ENCODE measurements around the gene RBM14.
"Not testable (repeated sequence)": the region's sequence is repeated elsewhere in the genome, so short reads cannot be mapped to it uniquely, and the experiment has no call there.

Gene RBM14

GRCh38 chr11:66616379-66617154 lies at the start of gene RBM14:
RBM14 (plus strand) TSS chr11:66616630; CDS start chr11:66616721, 91 bp downstream.
- in situ Hi-C loops (cut with MboI; ENCODE audit: low pct_unique_long_range_greater_than_20kb, low sequenced_read_pairs): no loop called here
- DNase-seq: peak; percentile 98

GRCh38 chr11:66567787-66568123 lies 48.7 kb upstream of the RBM14 start:
- in situ Hi-C loops (cut with MboI; ENCODE audit: low pct_unique_long_range_greater_than_20kb, low sequenced_read_pairs): no loop called here
- DNase-seq: no peak

GRCh38 chr11:66568124-66568916 lies 48.1 kb upstream of the RBM14 start, which contains the start of gene CTSF:
CTSF (minus strand) TSS chr11:66568606; CDS start chr11:66568486, 120 bp downstream.
- DNase-seq: peak; percentile 68
- in situ Hi-C loops (cut with MboI; ENCODE audit: low pct_unique_long_range_greater_than_20kb, low sequenced_read_pairs): no loop called here

- in situ Hi-C loops (cut with MboI; ENCODE audit: low pct_unique_long_range_greater_than_20kb, low sequenced_read_pairs): no loop called here
- no peak for DNase-seq
Observed at GRCh38 chr11:66569076-66569475, 47.4 kb upstream of the RBM14 start.

- DNase-seq: no peak
- in situ Hi-C loops (cut with MboI; ENCODE audit: low pct_unique_long_range_greater_than_20kb, low sequenced_read_pairs): no loop called here
Observed at GRCh38 chr11:66570079-66570849, 46.2 kb upstream of the RBM14 start.

- in situ Hi-C loops (cut with MboI; ENCODE audit: low pct_unique_long_range_greater_than_20kb, low sequenced_read_pairs): no loop called here
Observed at GRCh38 chr11:66570850-66571180, 45.6 kb upstream of the RBM14 start.

GRCh38 chr11:66579017-66579606 lies 37.3 kb upstream of the RBM14 start:
- in situ Hi-C loops (cut with MboI; ENCODE audit: low pct_unique_long_range_greater_than_20kb, low sequenced_read_pairs): no loop called here
- peak; percentile 83 for DNase-seq

More at GRCh38 chr11:66570850-66571180, 45.6 kb upstream of the RBM14 start:
- DNase-seq: no peak

GRCh38 chr11:66580803-66581202 lies 35.6 kb upstream of the RBM14 start:
- in situ Hi-C loops (cut with MboI; ENCODE audit: low pct_unique_long_range_greater_than_20kb, low sequenced_read_pairs): no loop called here
- no peak for DNase-seq

- DNase-seq: no peak
- in situ Hi-C loops (cut with MboI; ENCODE audit: low pct_unique_long_range_greater_than_20kb, low sequenced_read_pairs): no loop called here
Observed at GRCh38 chr11:66581261-66581660, 35.2 kb upstream of the RBM14 start.

GRCh38 chr11:66582565-66583147 lies 33.8 kb upstream of the RBM14 start:
- in situ Hi-C loops (cut with MboI; ENCODE audit: low pct_unique_long_range_greater_than_20kb, low sequenced_read_pairs); DNase-seq: not testable (repeated sequence)

- DNase-seq; in situ Hi-C loops (cut with MboI; ENCODE audit: low pct_unique_long_range_greater_than_20kb, low sequenced_read_pairs): not testable (repeated sequence)
Observed at GRCh38 chr11:66585447-66585846, 31.0 kb upstream of the RBM14 start.

GRCh38 chr11:66586136-66586535 lies 30.3 kb upstream of the RBM14 start:
- in situ Hi-C loops (cut with MboI; ENCODE audit: low pct_unique_long_range_greater_than_20kb, low sequenced_read_pairs): no loop called here
- DNase-seq: no peak

GRCh38 chr11:66589315-66589714 lies 27.1 kb upstream of the RBM14 start:
- in situ Hi-C loops (cut with MboI; ENCODE audit: low pct_unique_long_range_greater_than_20kb, low sequenced_read_pairs); DNase-seq: not testable (repeated sequence)

- no peak for DNase-seq
- in situ Hi-C loops (cut with MboI; ENCODE audit: low pct_unique_long_range_greater_than_20kb, low sequenced_read_pairs): no loop called here
Observed at GRCh38 chr11:66589996-66590675, 26.3 kb upstream of the RBM14 start.

GRCh38 chr11:66591175-66591574 lies 25.3 kb upstream of the RBM14 start:
- DNase-seq: no peak
- in situ Hi-C loops (cut with MboI; ENCODE audit: low pct_unique_long_range_greater_than_20kb, low sequenced_read_pairs): no loop called here

- peak; percentile 96 for DNase-seq
- in situ Hi-C loops (cut with MboI; ENCODE audit: low pct_unique_long_range_greater_than_20kb, low sequenced_read_pairs): no loop called here
Observed at GRCh38 chr11:66592457-66593302, 23.8 kb upstream of the RBM14 start, which contains the start of the genes CCDC87 and CCS. CCDC87 (minus strand) TSS chr11:66593063; CDS start chr11:66593015, 48 bp downstream. CCS (plus strand) TSS chr11:66593185; CDS start chr11:66593262, 77 bp downstream.

- in situ Hi-C loops (cut with MboI; ENCODE audit: low pct_unique_long_range_greater_than_20kb, low sequenced_read_pairs): no loop called here
- DNase-seq: no peak
Observed at GRCh38 chr11:66593303-66593635, 23.2 kb upstream of the RBM14 start.

- no peak for DNase-seq
- in situ Hi-C loops (cut with MboI; ENCODE audit: low pct_unique_long_range_greater_than_20kb, low sequenced_read_pairs): no loop called here
Observed at GRCh38 chr11:66593650-66594049, 22.8 kb upstream of the RBM14 start.

Measured in KBM-7 (cell line).